Effector CD8-positive, alpha-beta T cell (primary cell): ENCODE data around the gene ST6GALNAC1.

Experiments
- DNase-seq: peaks from one replicate; lab custom pipeline; 2025; lab: John Stamatoyannopoulos, UW

Gene ST6GALNAC1

DNA sequence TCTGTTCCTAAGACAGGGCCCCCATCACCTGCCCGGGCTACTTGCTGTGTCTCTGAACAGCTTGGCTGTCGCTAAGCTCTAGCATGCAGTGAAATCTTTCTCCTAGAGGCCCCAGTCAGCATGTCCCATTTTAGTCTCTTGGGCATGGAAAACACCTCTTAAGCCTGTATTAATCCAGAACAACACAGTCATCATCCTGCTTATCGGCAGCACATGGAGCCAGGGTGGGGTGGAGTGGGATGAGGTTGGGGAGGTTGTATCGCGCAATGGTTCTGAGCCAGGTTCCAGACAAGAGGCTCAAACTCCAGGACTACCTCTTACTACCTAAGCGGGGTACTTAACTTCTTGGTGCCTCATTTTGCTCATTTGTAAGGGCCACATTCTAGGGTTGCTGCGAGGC is 65.7 kb downstream of the ST6GALNAC1 start:
- DNase-seq = no peak

DNA sequence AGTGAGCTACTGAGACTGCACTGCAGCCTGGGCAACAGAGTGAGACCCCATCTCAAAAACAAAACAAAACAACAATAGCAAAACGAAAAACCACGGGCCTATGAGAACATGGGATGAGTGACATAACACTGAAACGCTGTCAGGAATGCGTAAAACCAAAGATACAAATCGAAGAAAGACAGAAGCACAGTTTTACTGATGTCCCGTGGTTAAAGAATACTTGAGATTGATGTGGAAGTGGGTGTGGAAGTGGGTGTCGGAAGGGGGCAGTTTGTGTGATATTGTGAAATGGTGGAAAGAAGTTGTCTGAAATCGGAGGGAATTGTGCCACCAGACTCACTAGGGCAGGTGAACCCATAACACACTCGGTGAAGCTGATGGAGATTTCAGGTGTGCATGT is 67.4 kb downstream of the ST6GALNAC1 start:
- no peak for DNase-seq

DNA sequence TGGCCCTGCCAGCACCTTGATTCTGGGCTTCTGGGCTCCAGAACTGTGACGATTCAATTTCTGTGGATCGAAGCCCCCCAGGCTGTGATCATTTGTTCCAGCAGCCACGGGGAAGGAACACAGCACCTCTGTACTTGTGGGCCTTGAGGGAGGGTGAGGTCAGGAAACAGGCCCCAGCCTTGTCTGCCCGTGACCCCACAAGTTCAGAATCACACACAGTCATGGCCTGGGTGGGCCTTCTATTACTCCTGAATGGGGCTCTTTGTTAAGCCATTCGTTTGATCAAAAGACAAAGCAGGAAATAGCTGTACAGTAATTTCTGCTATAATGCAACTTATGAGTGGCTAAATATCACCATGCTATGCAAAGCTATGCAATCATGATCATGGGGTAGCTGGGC is 68.0 kb downstream of the ST6GALNAC1 start:
- no peak for DNase-seq
